HG03159 (cell line): ENCODE results near the gene TNFAIP3.
"Not testable (repeated sequence)": the region's sequence is repeated elsewhere in the genome, so short reads cannot be mapped to it uniquely, and the experiment has no call there.

Source experiments
- ATAC-seq: cut with Tn5 transposase; IDR thresholded peaks from one replicate; pipeline ENCODE4 v1.9.1; 2021; ENCODE audit warnings: mild to moderate bottlenecking, moderate library complexity; ENCODE audit not compliant: unreplicated experiment

Gene TNFAIP3

GRCh38 chr6:137877113-137877512 lies 10.1 kb downstream of the TNFAIP3 start:
- ATAC-seq = no peak

- no peak for ATAC-seq
Observed at GRCh38 chr6:137877606-137878005, 10.5 kb downstream of the TNFAIP3 start.

GRCh38 chr6:137878029-137878428 lies 11.0 kb downstream of the TNFAIP3 start:
- no peak for ATAC-seq

GRCh38 chr6:137878486-137879285 lies 11.6 kb downstream of the TNFAIP3 start:
- no peak for ATAC-seq

- ATAC-seq = no peak
Observed at GRCh38 chr6:137879299-137879698, 12.2 kb downstream of the TNFAIP3 start.

GRCh38 chr6:137879885-137880745 lies 13.1 kb downstream of the TNFAIP3 start:
- no peak for ATAC-seq

GRCh38 chr6:137880746-137881521 lies 13.9 kb downstream of the TNFAIP3 start:
- ATAC-seq = no peak

GRCh38 chr6:137881522-137881886 lies 14.4 kb downstream of the TNFAIP3 start:
- no peak for ATAC-seq

GRCh38 chr6:137882225-137882961 lies 15.3 kb downstream of the TNFAIP3 start:
- no peak for ATAC-seq

- no peak for ATAC-seq
Observed at GRCh38 chr6:137883400-137884148, 16.5 kb downstream of the TNFAIP3 start.

GRCh38 chr6:137884149-137884909 lies 17.3 kb downstream of the TNFAIP3 start:
- no peak for ATAC-seq

- not testable (repeated sequence) for ATAC-seq
Observed at GRCh38 chr6:137884910-137885229, 17.8 kb downstream of the TNFAIP3 start.

GRCh38 chr6:137886226-137886625 lies 19.2 kb downstream of the TNFAIP3 start:
- not testable (repeated sequence) for ATAC-seq

- ATAC-seq = no peak
Observed at GRCh38 chr6:137890983-137891537, 24.0 kb downstream of the TNFAIP3 start.

- no peak for ATAC-seq
Observed at GRCh38 chr6:137892271-137892708, 25.2 kb downstream of the TNFAIP3 start.

- ATAC-seq = no peak
Observed at GRCh38 chr6:137893181-137893580, 26.1 kb downstream of the TNFAIP3 start.

GRCh38 chr6:137893726-137894125 lies 26.7 kb downstream of the TNFAIP3 start:
- no peak for ATAC-seq

GRCh38 chr6:137894378-137894777 lies 27.3 kb downstream of the TNFAIP3 start:
- ATAC-seq = not testable (repeated sequence)
